Measurements from ENCODE around the gene CCDC80.

- TF ChIP-seq TAF1 (IDR thresholded peaks at IDR 0.05; ENCODE audit: low read depth) (no peak), EP300 (IDR thresholded peaks at IDR 0.05; ENCODE audit: borderline replicate concordance) (no peak), MAX (IDR thresholded peaks at IDR 0.05) (no peak), CREB1 (IDR thresholded peaks at IDR 0.05; ENCODE audit: low read depth) (no peak), REST (IDR thresholded peaks at IDR 0.05; ENCODE audit: low read depth) (no peak)
These were observed 29.0 kb downstream of the CCDC80 start for GRCh38 chr3:112611752-112612515.
